ENCODE results near the gene ZBTB32. TPM values are rescaled to one million over a fixed set of nuclear protein-coding genes. Genes with fewer than 3 reads are reported as not detected.

Gene ZBTB32
- total and polyA plus RNA-seq, 9 donors: 0.41 TPM; not detected in 8

- no peaks in the 10 kb centered on the region for H3K9me3 ChIP-seq
- peaks cover 6% of the 10 kb centered on the region for H3K4me1 ChIP-seq (ENCODE audit: insufficient read depth)
- DNase-seq: no peak
- 2 to 3% (median 2%) methylated on average over 16 of the region's 16 CpGs for WGBS, 3 donors
- peak overlapping the region; percentile 36 to 79 for H3K27ac ChIP-seq
- intact Hi-C loops (cut with DNase I): no loop called here
- H3K4me3 ChIP-seq: peak overlapping the region; percentile 45
- no peaks in the 10 kb centered on the region for H3K27me3 ChIP-seq
- no peaks in the 10 kb centered on the region for H3K36me3 ChIP-seq
- TF ChIP-seq EP300 (IDR thresholded peaks at IDR 0.05): no peak
- TF ChIP-seq, protein P1, sequence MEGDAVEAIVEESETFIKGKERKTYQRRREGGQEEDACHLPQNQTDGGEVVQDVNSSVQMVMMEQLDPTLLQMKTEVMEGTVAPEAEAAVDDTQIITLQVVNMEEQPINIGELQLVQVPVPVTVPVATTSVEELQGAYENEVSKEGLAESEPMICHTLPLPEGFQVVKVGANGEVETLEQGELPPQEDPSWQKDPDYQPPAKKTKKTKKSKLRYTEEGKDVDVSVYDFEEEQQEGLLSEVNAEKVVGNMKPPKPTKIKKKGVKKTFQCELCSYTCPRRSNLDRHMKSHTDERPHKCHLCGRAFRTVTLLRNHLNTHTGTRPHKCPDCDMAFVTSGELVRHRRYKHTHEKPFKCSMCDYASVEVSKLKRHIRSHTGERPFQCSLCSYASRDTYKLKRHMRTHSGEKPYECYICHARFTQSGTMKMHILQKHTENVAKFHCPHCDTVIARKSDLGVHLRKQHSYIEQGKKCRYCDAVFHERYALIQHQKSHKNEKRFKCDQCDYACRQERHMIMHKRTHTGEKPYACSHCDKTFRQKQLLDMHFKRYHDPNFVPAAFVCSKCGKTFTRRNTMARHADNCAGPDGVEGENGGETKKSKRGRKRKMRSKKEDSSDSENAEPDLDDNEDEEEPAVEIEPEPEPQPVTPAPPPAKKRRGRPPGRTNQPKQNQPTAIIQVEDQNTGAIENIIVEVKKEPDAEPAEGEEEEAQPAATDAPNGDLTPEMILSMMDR (IDR thresholded peaks at IDR 0.05): no peak
- no peak for TF ChIP-seq POLR2A (IDR thresholded peaks at IDR 0.05)
Observed at GRCh38 chr19:35740108-35740422, 35.7 kb downstream of the ZBTB32 start.

DNA sequence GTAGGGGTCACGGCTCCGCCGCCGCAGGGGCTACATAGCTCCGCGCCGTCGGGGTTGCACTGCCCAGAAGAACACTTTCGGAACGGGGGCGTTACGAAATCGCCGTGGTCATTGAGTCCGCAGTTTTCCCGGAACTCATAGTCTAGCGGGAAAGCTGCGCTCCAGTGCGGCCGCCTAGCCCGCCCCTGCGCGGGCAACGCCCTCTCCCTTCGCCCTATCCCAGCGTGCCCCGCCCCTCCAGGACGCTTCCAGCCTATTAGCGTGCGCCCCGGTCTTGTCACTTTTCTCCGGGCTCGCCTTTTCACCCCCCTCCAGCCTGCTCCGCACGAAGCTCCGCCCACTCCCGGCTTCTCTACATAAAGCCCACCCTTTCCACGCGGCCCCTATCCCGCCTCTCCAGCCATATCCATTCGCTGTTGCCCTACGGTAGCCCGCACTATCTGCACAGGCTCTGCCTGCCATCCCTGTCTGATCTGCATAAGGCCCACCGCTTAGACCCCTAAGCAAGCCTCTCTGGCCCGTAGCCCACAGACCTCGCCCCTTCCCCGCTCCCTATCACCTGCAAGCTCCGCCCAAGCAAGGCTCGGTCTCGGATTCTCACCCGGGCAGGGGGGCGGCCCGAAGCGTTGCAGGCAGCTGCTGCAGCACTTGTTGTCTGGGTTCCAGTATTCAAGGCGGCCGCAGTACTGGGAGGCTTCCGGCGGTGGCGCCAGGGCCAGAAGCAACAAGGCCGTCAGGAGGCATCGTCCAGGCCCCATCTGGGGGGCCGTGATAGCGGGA lies 36.3 kb downstream of the ZBTB32 start:
- 0 to 1% (median 0%) methylated on average over 63 of the region's 63 CpGs for WGBS, 3 donors
- peak overlapping the region; percentile 58 for H3K4me3 ChIP-seq
- H3K36me3 ChIP-seq: no peaks in the 10 kb centered on the region
- peaks cover 6% of the 10 kb centered on the region for H3K4me1 ChIP-seq (ENCODE audit: insufficient read depth)
- TF ChIP-seq POLR2A (IDR thresholded peaks at IDR 0.05) (peak; percentile 75), EP300 (IDR thresholded peaks at IDR 0.05) (peak; percentile 98)
- TF ChIP-seq, protein P1 (IDR thresholded peaks at IDR 0.05): peak in 1 of 3 donors; percentile 36
- DNase-seq: peak; percentile 98 to 99 (median 99)
- intact Hi-C loops (cut with DNase I): no loop called here
- H3K27ac ChIP-seq: peak overlapping the region; percentile 36 to 79
- H3K9me3 ChIP-seq: no peaks in the 10 kb centered on the region
- no peaks in the 10 kb centered on the region for H3K27me3 ChIP-seq

DNA sequence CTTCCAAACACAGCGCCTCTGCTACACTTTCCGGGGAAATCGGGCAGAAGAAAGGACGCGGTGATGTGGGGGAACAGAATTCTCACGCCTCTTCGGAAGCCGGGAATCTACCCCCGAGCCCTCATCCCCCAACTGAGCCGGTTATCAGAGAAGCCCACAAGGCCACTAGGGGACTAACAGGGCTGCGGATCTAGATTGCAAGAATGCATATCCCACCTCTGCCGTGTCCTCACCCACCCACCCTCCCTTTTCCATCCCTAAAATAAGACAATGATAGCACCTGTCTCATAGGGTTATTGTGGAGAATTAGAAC lies 36.8 kb downstream of the ZBTB32 start:
- Histone ChIP-seq H3K4me3 (peak overlapping the region; percentile 58), H3K27ac (peak overlapping the region in 1 of 2 donors; percentile 78), H3K4me1 (ENCODE audit: insufficient read depth) (peaks cover 10% of the 10 kb centered on the region), H3K9me3 (no peaks in the 10 kb centered on the region), H3K36me3 (no peaks in the 10 kb centered on the region), H3K27me3 (no peaks in the 10 kb centered on the region)
- 3 to 10% (median 5%) methylated on average over 12 of the region's 12 CpGs for WGBS, 3 donors
- no peak for DNase-seq
- intact Hi-C loops (cut with DNase I): no loop called here
- no peak for TF ChIP-seq EP300 (IDR thresholded peaks at IDR 0.05)
- TF ChIP-seq, protein P1 (IDR thresholded peaks at IDR 0.05): no peak
- TF ChIP-seq POLR2A (IDR thresholded peaks at IDR 0.05): no peak

DNA sequence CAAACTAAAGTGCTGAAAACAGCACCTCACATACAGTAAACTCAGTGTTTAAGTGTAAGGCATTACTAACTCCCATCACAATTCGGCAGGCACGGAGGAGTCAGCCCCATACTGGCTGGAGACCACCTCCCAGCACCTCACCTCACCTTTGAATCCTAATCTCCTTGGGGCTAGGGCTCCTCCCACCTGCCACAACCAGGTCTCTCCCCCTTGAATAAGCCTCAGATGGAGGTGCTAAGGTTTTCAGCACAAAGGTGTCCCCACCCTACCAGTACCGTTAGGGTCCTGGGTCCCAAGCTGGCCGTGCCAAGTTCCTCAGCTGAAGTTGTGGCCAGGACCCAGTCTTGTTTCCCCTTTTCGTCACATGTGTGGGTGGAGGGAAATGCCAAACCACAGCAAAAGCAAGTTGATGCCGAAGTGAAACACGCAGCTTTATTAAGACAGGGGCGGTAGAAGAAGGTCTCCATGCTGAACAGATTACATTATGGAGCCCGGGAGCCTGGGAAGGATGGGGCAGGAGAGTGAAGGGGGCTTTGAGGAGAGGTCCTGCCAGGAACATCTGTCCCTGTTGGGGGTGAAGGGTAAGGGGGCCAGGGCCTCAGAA lies 37.9 kb downstream of the ZBTB32 start, which contains the start of gene IGFLR1:
IGFLR1 (minus strand) TSS at position 332 of the 604 bp plus-strand sequence. CDS start 1,272 bp downstream, outside the sequence.
- no peak within 1 kb of the TSS for H3K4me3 ChIP-seq

More for the DNA sequence above, 37.9 kb downstream of the ZBTB32 start, which contains the start of gene IGFLR1:
- TF ChIP-seq, protein P1 (IDR thresholded peaks at IDR 0.05): no peak
- TF ChIP-seq POLR2A (IDR thresholded peaks at IDR 0.05): no peak
- no peak for TF ChIP-seq EP300 (IDR thresholded peaks at IDR 0.05)
- Histone ChIP-seq H3K27ac (peak within 1 kb of the TSS in 1 of 2 donors; percentile 78), H3K9me3 (no peaks in the 10 kb centered on the region), H3K4me1 (ENCODE audit: insufficient read depth) (peaks cover 12% of the 10 kb centered on the region), H3K27me3 (no peaks in the 10 kb centered on the region), H3K36me3 (no peaks in the 10 kb centered on the region)
- WGBS, 3 donors: 80 to 87% (median 85%) methylated on average over 9 of the region's 9 CpGs
- intact Hi-C loops (cut with DNase I): no loop called here
- no peak for DNase-seq

Data from ovary (tissue), 9 donors.